ENCODE data around the gene STRN4.

- TF ChIP-seq, protein P1, sequence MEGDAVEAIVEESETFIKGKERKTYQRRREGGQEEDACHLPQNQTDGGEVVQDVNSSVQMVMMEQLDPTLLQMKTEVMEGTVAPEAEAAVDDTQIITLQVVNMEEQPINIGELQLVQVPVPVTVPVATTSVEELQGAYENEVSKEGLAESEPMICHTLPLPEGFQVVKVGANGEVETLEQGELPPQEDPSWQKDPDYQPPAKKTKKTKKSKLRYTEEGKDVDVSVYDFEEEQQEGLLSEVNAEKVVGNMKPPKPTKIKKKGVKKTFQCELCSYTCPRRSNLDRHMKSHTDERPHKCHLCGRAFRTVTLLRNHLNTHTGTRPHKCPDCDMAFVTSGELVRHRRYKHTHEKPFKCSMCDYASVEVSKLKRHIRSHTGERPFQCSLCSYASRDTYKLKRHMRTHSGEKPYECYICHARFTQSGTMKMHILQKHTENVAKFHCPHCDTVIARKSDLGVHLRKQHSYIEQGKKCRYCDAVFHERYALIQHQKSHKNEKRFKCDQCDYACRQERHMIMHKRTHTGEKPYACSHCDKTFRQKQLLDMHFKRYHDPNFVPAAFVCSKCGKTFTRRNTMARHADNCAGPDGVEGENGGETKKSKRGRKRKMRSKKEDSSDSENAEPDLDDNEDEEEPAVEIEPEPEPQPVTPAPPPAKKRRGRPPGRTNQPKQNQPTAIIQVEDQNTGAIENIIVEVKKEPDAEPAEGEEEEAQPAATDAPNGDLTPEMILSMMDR (IDR thresholded peaks at IDR 0.05) = no peak
- TF ChIP-seq EP300 (IDR thresholded peaks at IDR 0.05; ENCODE audit: low read depth) (no peak), POLR2A (IDR thresholded peaks at IDR 0.05) (no peak)
Measured at GRCh38 chr19:46761418-46761831, 15.2 kb upstream of the STRN4 start.
